ENCODE data around the gene MYL6.

The MYL6 gene

GRCh38 chr12:56206452-56207166 is 48.5 kb downstream of the MYL6 start:
- H2AFZ ChIP-seq = no peak overlapping the region
- no peaks in the 10 kb centered on the region for H3K9me3 ChIP-seq (ENCODE audit: control insufficient read depth, low read length)
- H3K4me1 ChIP-seq = no peaks in the 10 kb centered on the region
- H3K36me3 ChIP-seq (ENCODE audit: control insufficient read depth, insufficient read depth, low read length) = no peaks in the 10 kb centered on the region
- no peak overlapping the region for H3K27ac ChIP-seq
- H3K9ac ChIP-seq = no peak overlapping the region
- no peak overlapping the region for H3K4me2 ChIP-seq (ENCODE audit: low read length)
- TF ChIP-seq CTCF (IDR thresholded peaks at IDR 0.05) = peak; percentile 63
- no peak overlapping the region for H3K4me3 ChIP-seq (ENCODE audit: low read depth, low read length)
- no peaks in the 10 kb centered on the region for H3K79me2 ChIP-seq
- no peaks in the 10 kb centered on the region for H3K27me3 ChIP-seq (ENCODE audit: control insufficient read depth, insufficient read depth, low read length)

- no peak overlapping the region for H3K27ac ChIP-seq
- no peak overlapping the region for H2AFZ ChIP-seq
- no peaks in the 10 kb centered on the region for H3K27me3 ChIP-seq (ENCODE audit: control insufficient read depth, insufficient read depth, low read length)
- no peaks in the 10 kb centered on the region for H3K4me1 ChIP-seq
- no peak for TF ChIP-seq CTCF (IDR thresholded peaks at IDR 0.05)
- no peak overlapping the region for H3K4me3 ChIP-seq (ENCODE audit: low read depth, low read length)
- H3K9me3 ChIP-seq (ENCODE audit: control insufficient read depth, low read length) = no peaks in the 10 kb centered on the region
- H3K4me2 ChIP-seq (ENCODE audit: low read length) = no peak overlapping the region
- H3K9ac ChIP-seq = no peak overlapping the region
- no peaks in the 10 kb centered on the region for H3K36me3 ChIP-seq (ENCODE audit: control insufficient read depth, insufficient read depth, low read length)
- H3K79me2 ChIP-seq = peaks cover 3% of the 10 kb centered on the region
Observed at GRCh38 chr12:56208006-56208405, 49.8 kb downstream of the MYL6 start.

Measured in parathyroid adenoma (tissue), 2 donors.